ENCODE data around the gene BYSL. TPM values are rescaled to one million over a fixed set of nuclear protein-coding genes. Genes with fewer than 3 reads are reported as not detected.
"Not testable (repeated sequence)": the region's sequence is repeated elsewhere in the genome, so short reads cannot be mapped to it uniquely, and the experiment has no call there.

Gene BYSL
- total RNA-seq, 2 experiments from 2014 or later = 75.7 to 79.1 TPM

DNA sequence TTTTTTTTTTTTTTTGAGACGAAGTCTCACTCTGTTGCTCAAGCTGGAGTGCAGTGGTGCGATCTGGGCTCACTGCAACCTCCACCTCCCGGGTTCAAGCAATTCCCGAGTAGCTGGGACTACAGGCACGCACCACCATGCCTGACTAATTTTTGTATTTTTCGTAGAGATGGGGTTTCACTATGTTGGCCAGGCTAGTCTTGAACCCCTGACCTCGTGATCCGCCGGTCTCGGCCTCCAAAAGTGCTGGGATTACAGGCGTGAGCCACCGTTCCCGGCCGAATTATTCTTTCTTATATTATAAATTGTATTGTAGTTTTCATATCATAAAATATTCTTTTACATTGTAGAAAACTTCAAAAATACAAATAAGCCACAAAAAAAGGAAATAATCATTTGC lies 21.6 kb downstream of the BYSL start:
- Mint-ChIP-seq H3K4me3 (peak overlapping the region; percentile 87), H3K36me3 (peaks cover 42% of the 10 kb centered on the region), H3K27ac (peak overlapping the region; percentile 93), H3K4me1 (peaks cover 47% of the 10 kb centered on the region)
- not testable (repeated sequence) for DNase-seq, H3K27me3 Mint-ChIP-seq, H3K9me3 Mint-ChIP-seq

DNA sequence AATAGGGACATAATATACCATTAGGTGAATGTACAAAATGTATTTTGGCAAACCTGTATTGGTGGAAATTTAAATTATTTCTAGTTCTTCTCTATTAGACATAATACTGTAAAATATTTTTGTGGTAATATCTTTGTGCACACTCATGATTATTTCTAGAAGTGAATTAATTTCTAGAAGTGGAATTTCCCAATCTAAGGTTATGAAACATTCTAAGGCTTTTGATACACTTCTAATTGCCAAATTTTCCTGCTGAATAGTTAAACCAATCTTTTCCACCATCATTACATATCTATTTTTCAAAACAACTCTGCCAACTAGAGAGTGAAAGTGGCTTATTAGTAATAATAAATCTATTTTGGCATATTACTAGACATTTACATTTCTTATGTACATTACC lies 22.2 kb downstream of the BYSL start:
- Mint-ChIP-seq H3K27me3 (no peaks in the 10 kb centered on the region), H3K36me3 (peaks cover 39% of the 10 kb centered on the region), H3K4me1 (peaks cover 44% of the 10 kb centered on the region), H3K9me3 (peaks cover 5% of the 10 kb centered on the region), H3K27ac (peak overlapping the region; percentile 62), H3K4me3 (no peak overlapping the region)
- DNase-seq = no peak

DNA sequence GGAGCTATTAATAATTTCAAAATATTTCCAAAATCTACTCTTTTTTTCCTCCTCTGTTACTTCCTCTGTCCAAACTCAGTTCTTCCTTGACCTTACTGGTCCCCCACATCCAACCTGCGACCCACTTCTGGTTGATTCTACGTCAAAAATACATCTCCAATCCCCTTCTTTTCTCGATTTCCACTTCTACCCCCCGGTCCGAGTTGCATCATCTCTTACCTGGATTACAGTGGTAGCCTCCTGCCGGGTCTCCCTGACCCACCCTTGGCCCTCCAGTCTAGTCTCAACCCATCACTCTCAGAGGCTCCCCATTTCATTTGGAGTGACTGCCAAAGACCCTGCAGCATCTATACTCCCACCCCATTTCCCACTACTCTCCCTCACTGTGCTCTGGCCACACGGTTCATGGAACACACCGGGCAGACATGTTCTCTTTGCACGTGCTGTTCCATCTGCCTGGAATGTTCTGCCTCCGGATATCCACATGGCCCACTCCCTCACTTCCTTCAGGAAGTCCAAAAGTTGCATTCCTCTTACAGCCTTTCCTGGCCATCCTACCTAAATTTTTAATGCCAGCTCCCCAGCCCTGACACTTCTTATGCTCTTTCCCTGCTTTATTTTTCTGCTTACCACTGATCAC lies 26.4 kb downstream of the BYSL start:
- no peak for DNase-seq
- Mint-ChIP-seq H3K27me3 (no peaks in the 10 kb centered on the region), H3K4me1 (peaks cover 49% of the 10 kb centered on the region), H3K36me3 (peaks cover 20% of the 10 kb centered on the region), H3K9me3 (peaks cover 5% of the 10 kb centered on the region), H3K27ac (peak overlapping the region; percentile 38), H3K4me3 (no peak overlapping the region)

DNA sequence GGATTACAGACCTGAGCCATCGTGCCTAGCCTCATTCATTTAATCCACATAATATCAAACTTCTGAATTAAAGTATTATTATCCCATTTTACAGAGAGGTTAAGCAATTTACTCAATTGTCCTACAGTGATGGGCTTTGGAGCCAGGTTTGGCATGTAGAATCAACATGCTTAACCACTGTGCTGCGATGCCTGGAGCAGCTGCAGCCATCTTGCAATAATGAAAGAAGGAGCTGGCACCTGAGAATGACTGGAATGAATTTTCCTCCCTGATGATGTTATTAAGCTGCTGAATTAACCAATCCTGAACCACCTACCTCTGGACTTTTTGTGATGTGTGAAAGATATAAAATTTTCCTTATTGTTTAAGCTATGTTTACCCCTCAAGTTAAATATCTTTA lies 33.4 kb downstream of the BYSL start:
- Mint-ChIP-seq H3K4me1 (peaks cover 53% of the 10 kb centered on the region), H3K4me3 (no peak overlapping the region), H3K9me3 (peaks cover 8% of the 10 kb centered on the region), H3K27me3 (no peaks in the 10 kb centered on the region), H3K36me3 (peaks cover 33% of the 10 kb centered on the region), H3K27ac (peak overlapping the region; percentile 59)
- no peak for DNase-seq

DNA sequence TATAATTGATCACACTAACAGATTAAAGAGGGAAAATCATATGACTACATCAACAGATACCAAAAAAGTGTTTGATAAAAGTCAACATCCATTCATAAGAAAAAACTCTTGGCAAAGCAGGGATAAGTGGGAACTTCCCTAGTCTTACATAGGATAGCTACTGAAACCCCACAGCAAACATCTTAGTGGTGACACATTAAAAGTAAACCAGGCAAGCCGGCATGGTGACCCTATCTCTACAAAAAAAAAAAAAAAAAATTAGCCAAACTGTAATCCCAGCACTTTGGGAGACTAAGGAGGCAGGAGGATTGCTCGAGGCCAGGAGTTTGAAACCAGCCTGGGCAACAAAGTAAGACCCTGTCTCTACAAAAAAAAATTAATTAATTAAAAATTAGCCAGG lies 34.1 kb downstream of the BYSL start:
- Mint-ChIP-seq H3K4me3 (no peak overlapping the region), H3K27ac (peak overlapping the region; percentile 59), H3K36me3 (peaks cover 40% of the 10 kb centered on the region), H3K27me3 (no peaks in the 10 kb centered on the region), H3K9me3 (peaks cover 11% of the 10 kb centered on the region), H3K4me1 (peaks cover 55% of the 10 kb centered on the region)
- no peak for DNase-seq

DNA sequence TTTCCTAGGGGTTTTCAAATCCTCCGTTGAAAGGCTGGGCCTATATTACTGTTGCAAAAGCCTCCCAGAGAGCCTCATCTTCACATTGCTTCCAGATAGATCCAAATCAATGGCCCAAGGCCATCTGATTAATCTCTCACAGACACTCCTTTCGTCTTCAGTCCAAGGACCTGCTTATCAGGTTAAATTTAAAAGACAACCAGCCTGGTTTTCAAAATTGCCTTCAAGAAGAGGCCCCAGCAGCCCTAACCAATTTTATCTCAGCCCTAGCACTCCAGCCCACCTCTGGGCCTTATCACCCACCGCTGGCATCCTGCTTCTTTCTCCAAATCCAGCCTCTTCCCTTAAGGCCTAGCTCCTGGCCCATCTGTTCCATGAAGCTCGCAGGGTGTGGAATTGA lies 35.8 kb downstream of the BYSL start:
- Mint-ChIP-seq H3K4me3 (no peak overlapping the region), H3K9me3 (peaks cover 16% of the 10 kb centered on the region), H3K4me1 (peaks cover 62% of the 10 kb centered on the region), H3K27me3 (no peaks in the 10 kb centered on the region), H3K36me3 (peaks cover 49% of the 10 kb centered on the region), H3K27ac (peak overlapping the region; percentile 99)
- DNase-seq = no peak

DNA sequence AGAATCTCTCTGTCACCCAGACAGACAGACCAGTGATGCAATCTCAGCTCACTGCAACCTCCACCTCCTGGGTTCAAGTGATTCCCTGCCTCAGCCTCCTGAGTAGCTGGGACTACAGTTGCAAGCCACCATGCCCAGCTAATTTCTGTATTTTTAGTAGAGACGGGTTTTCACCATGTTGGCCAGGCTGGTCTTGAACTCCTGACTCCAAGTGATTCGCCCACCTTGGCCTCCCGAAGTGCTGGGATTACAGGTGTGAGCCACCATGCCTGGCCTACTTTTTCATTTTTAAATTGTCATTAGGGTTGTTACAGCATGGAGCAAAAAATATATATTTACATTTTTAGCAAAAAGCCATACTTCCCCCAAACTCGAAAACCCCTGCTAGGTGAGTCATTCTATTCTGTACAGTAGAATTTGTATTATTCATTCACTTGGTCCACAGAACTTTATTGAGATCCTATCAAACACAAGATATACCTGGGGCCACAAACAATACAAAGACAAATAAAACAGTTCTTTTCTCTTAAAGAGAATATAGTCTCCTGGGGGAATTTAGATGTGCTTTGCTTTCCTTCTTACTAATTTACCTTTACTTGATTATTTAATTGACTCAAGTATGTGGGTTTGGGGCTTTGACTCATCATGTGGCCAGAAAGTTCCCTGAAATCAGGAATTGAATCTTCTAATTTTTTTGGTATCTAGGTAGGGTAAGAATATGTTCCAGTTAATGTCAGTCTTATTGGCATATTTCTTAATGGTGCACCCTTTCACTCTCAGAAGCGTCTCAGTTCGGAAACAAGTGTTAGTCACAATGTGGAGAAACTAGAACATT lies 36.9 kb downstream of the BYSL start:
- peak overlapping the region; percentile 99 for H3K27ac Mint-ChIP-seq
- peaks cover 52% of the 10 kb centered on the region for H3K36me3 Mint-ChIP-seq
- peaks cover 17% of the 10 kb centered on the region for H3K9me3 Mint-ChIP-seq
- DNase-seq = no peak
- peak overlapping the region; percentile 61 for H3K4me3 Mint-ChIP-seq
- peaks cover 58% of the 10 kb centered on the region for H3K4me1 Mint-ChIP-seq
- no peaks in the 10 kb centered on the region for H3K27me3 Mint-ChIP-seq

DNA sequence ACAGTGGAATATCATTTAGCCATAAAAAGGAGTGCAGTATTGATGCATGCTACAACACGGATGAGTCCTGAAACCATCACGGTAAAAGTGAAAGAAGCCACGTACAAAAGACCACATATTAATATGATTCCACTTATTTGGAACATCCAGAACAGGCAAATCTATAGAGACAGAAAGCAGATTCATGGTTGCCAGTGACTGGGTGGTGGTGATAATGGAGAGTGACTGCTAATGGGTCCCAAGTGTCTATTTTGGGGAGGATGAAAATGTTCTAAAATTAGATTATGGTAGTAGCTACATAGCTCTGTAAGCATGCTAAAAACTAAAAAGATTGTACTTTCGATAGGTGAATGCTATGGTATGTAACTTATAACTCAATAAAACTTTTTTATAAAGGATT lies 38.7 kb downstream of the BYSL start:
- peak overlapping the region; percentile 99 for H3K27ac Mint-ChIP-seq
- no peaks in the 10 kb centered on the region for H3K27me3 Mint-ChIP-seq
- H3K4me3 Mint-ChIP-seq = no peak overlapping the region
- H3K9me3 Mint-ChIP-seq = peaks cover 17% of the 10 kb centered on the region
- H3K4me1 Mint-ChIP-seq = peaks cover 66% of the 10 kb centered on the region
- peaks cover 43% of the 10 kb centered on the region for H3K36me3 Mint-ChIP-seq
- DNase-seq = no peak

DNA sequence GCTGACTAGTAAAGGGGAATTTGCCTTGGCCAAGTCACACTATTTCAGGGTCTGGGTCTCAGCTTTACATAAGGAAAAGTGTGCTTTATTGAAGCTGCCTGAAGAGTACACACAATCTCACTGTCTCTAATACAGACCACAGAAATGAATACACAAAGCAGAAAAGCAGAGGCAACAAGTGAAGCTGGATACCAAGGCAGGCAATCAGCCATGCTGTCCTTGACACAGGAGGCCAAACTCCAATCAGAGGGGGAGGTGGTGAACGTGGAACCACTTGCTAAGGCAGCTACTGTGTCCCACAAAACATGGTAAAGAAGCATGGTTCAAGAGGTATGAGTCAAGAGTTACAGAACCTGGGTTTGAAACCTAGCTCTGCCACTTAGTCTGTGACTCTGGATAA lies 42.1 kb downstream of the BYSL start:
- H3K4me3 Mint-ChIP-seq = no peak overlapping the region
- no peak for DNase-seq

DNA sequence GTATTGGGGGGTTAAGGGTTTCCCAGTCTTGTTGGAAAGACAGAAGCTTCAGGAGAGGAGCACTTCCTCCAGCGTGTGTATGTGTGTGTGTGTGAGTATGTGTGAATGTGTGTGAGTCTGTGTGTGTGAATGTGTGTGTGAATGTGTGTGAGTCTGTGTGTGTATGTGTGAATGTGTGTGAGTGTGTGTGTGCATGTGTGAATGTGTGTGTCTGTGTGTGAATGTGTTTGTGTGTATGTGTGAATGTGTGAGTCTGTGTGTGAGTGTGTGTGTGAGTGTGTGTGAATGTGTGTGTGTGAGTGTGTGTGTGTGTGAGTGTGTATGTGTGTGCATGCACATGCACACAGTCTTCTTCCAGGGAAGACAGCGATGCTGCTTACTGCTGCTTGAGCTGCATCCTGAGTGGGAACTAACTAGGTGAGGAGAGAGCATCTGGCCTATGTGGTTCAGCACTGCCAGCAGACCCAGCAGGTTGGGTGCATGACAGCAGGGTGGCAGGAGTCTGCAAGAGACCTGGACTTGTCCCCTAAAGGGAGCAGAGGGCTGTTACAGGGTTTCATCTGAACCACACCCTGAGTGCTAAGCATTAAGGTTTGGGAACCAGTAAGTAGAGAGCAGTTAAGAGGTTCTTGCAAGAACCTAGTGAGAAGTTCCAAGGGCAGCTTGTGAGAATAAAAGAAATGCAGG lies 43.0 kb downstream of the BYSL start:
- Mint-ChIP-seq H3K36me3 (peaks cover 33% of the 10 kb centered on the region), H3K4me3 (no peak overlapping the region), H3K27me3 (no peaks in the 10 kb centered on the region), H3K4me1 (peaks cover 70% of the 10 kb centered on the region), H3K27ac (peak overlapping the region; percentile 49), H3K9me3 (peaks cover 9% of the 10 kb centered on the region)
- DNase-seq = no peak

More for the DNA sequence above, 42.1 kb downstream of the BYSL start:
- Mint-ChIP-seq H3K27ac (peak overlapping the region; percentile 49), H3K36me3 (peaks cover 39% of the 10 kb centered on the region), H3K9me3 (peaks cover 17% of the 10 kb centered on the region), H3K27me3 (no peaks in the 10 kb centered on the region), H3K4me1 (peaks cover 75% of the 10 kb centered on the region)

DNA sequence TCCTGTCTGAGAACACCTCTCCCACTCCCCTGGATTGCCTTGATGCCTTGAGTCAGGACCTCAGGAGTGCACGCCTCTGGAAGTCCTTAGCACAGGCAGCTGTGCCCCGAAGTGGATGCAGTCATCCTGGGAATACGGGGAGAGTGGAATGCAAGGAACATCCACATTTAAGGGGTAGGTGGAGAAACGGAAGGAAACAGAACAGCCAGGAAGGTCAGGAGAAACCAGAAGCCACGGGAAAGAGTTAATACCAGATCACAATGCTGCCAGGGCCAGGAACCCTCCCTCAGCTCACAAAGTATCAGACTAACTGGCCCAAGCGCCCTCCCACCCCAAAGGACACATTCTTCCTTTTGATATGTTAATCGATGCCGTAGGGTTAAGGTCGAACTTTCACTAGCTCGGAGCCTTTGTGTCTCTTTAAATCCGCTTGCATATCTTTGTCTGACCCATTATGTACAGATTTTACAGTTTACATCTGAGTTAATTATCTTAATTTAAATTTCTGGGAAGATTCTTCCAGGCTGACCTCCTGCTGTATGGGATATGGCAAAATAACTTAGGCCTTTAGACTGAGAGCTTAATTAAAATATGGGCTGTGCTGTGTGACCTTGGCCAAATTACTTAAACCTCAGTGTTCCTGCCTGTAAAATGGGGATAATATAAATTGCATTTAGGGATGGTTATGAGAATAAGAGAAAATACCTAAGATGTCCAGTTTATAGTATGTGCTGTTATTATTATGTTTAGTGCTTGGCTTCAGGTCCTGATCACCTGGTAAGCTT lies 44.3 kb downstream of the BYSL start:
- DNase-seq = no peak
- Mint-ChIP-seq H3K4me1 (peaks cover 73% of the 10 kb centered on the region), H3K36me3 (peaks cover 27% of the 10 kb centered on the region), H3K9me3 (peaks cover 6% of the 10 kb centered on the region), H3K4me3 (no peak overlapping the region), H3K27me3 (no peaks in the 10 kb centered on the region), H3K27ac (peak overlapping the region; percentile 75)

DNA sequence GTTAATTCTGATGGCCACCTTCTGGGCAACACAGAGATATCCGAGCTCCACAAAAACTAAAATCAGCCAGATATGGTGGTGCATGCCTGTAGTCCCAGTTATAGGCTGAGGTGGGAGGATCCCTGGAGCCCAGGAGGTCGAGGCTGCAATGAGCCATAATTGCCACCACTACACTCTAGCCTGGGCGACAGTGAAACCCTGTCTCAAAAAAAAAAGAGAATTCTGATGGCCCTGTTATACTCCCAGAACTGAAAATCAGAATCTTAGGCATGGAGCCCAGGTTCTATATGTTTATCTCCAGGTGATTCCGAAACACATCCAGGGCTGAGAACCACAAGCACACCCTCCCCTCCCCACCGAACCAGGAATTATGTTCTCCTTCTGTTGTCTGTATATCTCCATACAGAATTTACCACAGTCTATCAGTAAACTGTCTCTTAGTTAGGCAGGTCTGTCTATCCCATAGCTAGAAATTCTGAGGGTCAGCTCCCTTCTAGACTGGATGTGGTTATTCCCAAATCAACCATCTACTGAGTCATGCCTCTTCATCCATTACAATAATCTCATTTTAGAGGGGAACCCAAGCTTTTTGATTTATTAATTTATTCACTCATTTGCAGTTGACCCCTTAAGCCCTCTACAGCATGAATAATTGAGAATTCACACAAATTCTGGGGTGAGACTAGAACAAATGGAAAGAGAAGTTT lies 45.1 kb downstream of the BYSL start:
- peaks cover 23% of the 10 kb centered on the region for H3K36me3 Mint-ChIP-seq
- no peak for DNase-seq
- peak overlapping the region; percentile 43 for H3K27ac Mint-ChIP-seq
- H3K4me3 Mint-ChIP-seq = no peak overlapping the region
- H3K27me3 Mint-ChIP-seq = no peaks in the 10 kb centered on the region
- peaks cover 74% of the 10 kb centered on the region for H3K4me1 Mint-ChIP-seq
- H3K9me3 Mint-ChIP-seq = peaks cover 6% of the 10 kb centered on the region

DNA sequence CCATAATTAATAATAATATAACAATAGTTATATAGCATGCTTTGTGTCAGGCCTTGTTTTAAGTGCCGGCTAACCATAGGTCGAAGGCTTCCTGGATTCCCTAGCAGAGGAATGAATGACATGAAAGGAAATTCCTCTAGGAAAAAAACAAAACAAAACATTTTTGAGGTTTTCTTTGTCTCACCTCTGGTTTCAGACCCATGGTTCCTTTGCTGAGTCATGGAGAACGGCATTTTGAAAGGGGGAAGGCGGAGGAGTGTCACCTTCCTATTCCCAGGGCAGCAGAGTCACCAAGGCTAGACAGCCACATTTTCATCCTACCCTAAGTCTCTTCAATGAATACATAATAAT lies 45.6 kb downstream of the BYSL start:
- Mint-ChIP-seq H3K4me3 (no peak overlapping the region), H3K36me3 (peaks cover 17% of the 10 kb centered on the region), H3K9me3 (peaks cover 2% of the 10 kb centered on the region), H3K27me3 (no peaks in the 10 kb centered on the region), H3K4me1 (peaks cover 68% of the 10 kb centered on the region), H3K27ac (peak overlapping the region; percentile 90)
- no peak for DNase-seq
